Measurements from ENCODE around the gene SUGCT.

SUGCT gene

GRCh38 chr7:40545739-40546138 is 410.9 kb downstream of the SUGCT start:
- H3K27me3 ChIP-seq (replicated peaks), result no peaks in the 10 kb centered on the region
- in situ Hi-C loops (cut with HindIII; ENCODE audit: low pct_ligation_motif_present, low sequenced_read_pairs), result no loop called here
- H3K27ac ChIP-seq, result no peak overlapping the region
- no peak for TF ChIP-seq CTCF (IDR thresholded peaks at IDR 0.05; ENCODE audit: low read depth, low read length, missing control alignments)
- no peak for DNase-seq
- no peaks in the 10 kb centered on the region for H3K36me3 ChIP-seq (replicated peaks)
- no peak overlapping the region for H3K4me3 ChIP-seq (ENCODE audit: low read depth, low read length)

- peak; percentile 45 for DNase-seq
- Histone ChIP-seq H3K27ac (peak overlapping the region; percentile 46), H3K36me3 (replicated peaks) (no peaks in the 10 kb centered on the region), H3K27me3 (replicated peaks) (no peaks in the 10 kb centered on the region), H3K4me3 (ENCODE audit: low read depth, low read length) (no peak overlapping the region)
- no peak for TF ChIP-seq CTCF (IDR thresholded peaks at IDR 0.05; ENCODE audit: low read depth, low read length, missing control alignments)
- in situ Hi-C loops (cut with HindIII; ENCODE audit: low pct_ligation_motif_present, low sequenced_read_pairs), result no loop called here
Observed at GRCh38 chr7:40546616-40547501, 412.1 kb downstream of the SUGCT start.

GRCh38 chr7:40549372-40550039 is 414.7 kb downstream of the SUGCT start:
- Histone ChIP-seq H3K36me3 (replicated peaks) (no peaks in the 10 kb centered on the region), H3K4me3 (ENCODE audit: low read depth, low read length) (no peak overlapping the region), H3K27me3 (replicated peaks) (no peaks in the 10 kb centered on the region), H3K27ac (no peak overlapping the region)
- DNase-seq, result no peak
- in situ Hi-C loops (cut with HindIII; ENCODE audit: low pct_ligation_motif_present, low sequenced_read_pairs), result no loop called here
- TF ChIP-seq CTCF (IDR thresholded peaks at IDR 0.05; ENCODE audit: low read depth, low read length, missing control alignments), result no peak

GRCh38 chr7:40551685-40552576 is 417.1 kb downstream of the SUGCT start:
- no peaks in the 10 kb centered on the region for H3K36me3 ChIP-seq (replicated peaks)
- TF ChIP-seq CTCF (IDR thresholded peaks at IDR 0.05; ENCODE audit: low read depth, low read length, missing control alignments), result no peak
- no peaks in the 10 kb centered on the region for H3K27me3 ChIP-seq (replicated peaks)
- peak overlapping the region; percentile 82 for H3K27ac ChIP-seq
- H3K4me3 ChIP-seq (ENCODE audit: low read depth, low read length), result no peak overlapping the region
- in situ Hi-C loops (cut with HindIII; ENCODE audit: low pct_ligation_motif_present, low sequenced_read_pairs), result no loop called here
- DNase-seq, result peak; percentile 93

- Histone ChIP-seq H3K27ac (no peak overlapping the region), H3K36me3 (replicated peaks) (no peaks in the 10 kb centered on the region), H3K4me3 (ENCODE audit: low read depth, low read length) (no peak overlapping the region), H3K27me3 (replicated peaks) (no peaks in the 10 kb centered on the region)
- in situ Hi-C loops (cut with HindIII; ENCODE audit: low pct_ligation_motif_present, low sequenced_read_pairs), result no loop called here
- DNase-seq, result no peak
- TF ChIP-seq CTCF (IDR thresholded peaks at IDR 0.05; ENCODE audit: low read depth, low read length, missing control alignments), result no peak
Observed at GRCh38 chr7:40560672-40561071, 425.9 kb downstream of the SUGCT start.
